Activated T-cell treated with anti-CD3 and anti-CD28 coated beads, Interleukin-2, amount 50 U/mL, for 24 hours (primary cell): ENCODE measurements around the gene C2orf68.
A peak's percentile ranks its signal among the peaks of the same experiment; 100 is the strongest.
"Not testable (repeated sequence)": the region's sequence is repeated elsewhere in the genome, so short reads cannot be mapped to it uniquely, and the experiment has no call there.

Experiments used
- DNase-seq: peaks from one replicate; pipeline ENCODE4 v3.0.0-alpha.2; 2020
- H3K27ac Mint-ChIP-seq: 2 replicates; pipeline ENCODE4 v1.8.0; 2020; ENCODE audit warnings: mild to moderate bottlenecking, mixed read lengths
- H3K27me3 Mint-ChIP-seq: 2 replicates; pipeline ENCODE4 v1.8.0; 2020; ENCODE audit warnings: mixed read lengths
- H3K36me3 Mint-ChIP-seq: 2 replicates; pipeline ENCODE4 v1.8.0; 2020; ENCODE audit warnings: low read depth, mixed read lengths
- H3K4me1 Mint-ChIP-seq: 2 replicates; pipeline ENCODE4 v1.8.0; 2020; ENCODE audit warnings: low read depth, mixed read lengths
- H3K4me3 Mint-ChIP-seq: 2 replicates; pipeline ENCODE4 v1.8.0; 2020; ENCODE audit warnings: mild to moderate bottlenecking, moderate library complexity, mixed read lengths
- H3K9me3 Mint-ChIP-seq: 2 replicates; pipeline ENCODE4 v1.8.0; 2020; ENCODE audit warnings: mixed read lengths

Gene C2orf68

GRCh38 chr2:85648619-85649018 is 36.8 kb upstream of the C2orf68 start:
- no peak overlapping the region for H3K27ac Mint-ChIP-seq
- no peaks in the 10 kb centered on the region for H3K27me3 Mint-ChIP-seq
- peaks cover 2% of the 10 kb centered on the region for H3K4me1 Mint-ChIP-seq
- DNase-seq: no peak
- H3K4me3 Mint-ChIP-seq: no peak overlapping the region
- no peaks in the 10 kb centered on the region for H3K9me3 Mint-ChIP-seq
- H3K36me3 Mint-ChIP-seq: peaks cover 92% of the 10 kb centered on the region

DNA sequence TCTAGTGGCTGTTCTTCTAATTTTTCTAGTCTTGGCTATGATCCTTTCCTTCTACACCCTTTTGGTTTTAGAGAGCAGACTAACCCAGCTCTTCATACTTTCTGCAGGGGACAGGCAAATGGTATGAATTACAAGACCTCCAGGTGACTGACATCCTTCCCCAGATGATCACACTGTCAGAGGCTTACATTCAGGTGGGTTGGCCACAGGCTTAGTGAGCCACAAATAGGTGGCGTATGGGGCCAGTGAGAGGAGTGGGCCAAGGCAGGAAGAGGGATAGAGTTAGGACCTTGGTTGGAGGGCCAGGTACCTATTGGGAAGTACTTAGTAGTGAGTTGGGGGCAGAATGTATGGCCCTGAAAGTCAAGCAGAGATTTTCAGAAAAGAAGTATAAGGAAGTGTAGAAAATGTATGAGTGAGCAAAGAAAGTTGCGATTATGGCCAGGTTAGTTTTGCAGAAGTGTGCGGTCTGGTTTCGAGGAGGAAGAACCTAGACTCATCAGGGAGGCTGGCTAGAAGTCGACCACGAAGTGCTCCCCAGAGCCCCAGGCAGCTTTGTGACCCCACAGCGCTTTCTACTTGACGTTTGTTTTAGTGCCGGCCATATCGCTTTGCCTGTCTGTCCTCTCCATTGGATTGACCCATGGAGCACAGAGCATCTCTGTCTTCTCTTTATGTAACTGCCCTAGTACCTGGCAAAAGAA is 36.1 kb upstream of the C2orf68 start:
- Mint-ChIP-seq H3K9me3 (no peaks in the 10 kb centered on the region), H3K27me3 (no peaks in the 10 kb centered on the region), H3K36me3 (peaks cover 92% of the 10 kb centered on the region), H3K4me1 (peaks cover 3% of the 10 kb centered on the region), H3K4me3 (no peak overlapping the region), H3K27ac (no peak overlapping the region)
- DNase-seq: no peak

DNA sequence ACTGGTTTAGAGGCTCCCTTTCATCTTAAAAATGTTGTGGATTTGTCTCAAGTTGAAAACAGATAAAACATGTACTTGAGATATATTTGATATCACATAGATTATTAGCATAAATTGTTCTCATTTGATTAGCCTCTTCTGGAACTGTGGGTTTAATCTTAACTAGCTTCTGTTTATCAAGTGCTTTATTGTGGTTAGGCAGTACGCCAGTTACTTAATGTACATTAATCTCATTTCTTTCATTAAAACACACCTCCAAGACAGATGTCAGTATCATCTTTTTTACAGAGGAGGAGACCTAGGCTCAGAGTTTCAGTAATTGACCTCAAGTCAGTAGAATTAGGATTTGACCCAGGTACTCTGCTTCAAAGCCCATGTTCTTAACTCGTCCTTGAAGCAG is 34.3 kb upstream of the C2orf68 start:
- Mint-ChIP-seq H3K27me3 (no peaks in the 10 kb centered on the region), H3K4me1 (peaks cover 15% of the 10 kb centered on the region), H3K4me3 (no peak overlapping the region), H3K36me3 (peaks cover 96% of the 10 kb centered on the region), H3K27ac (no peak overlapping the region), H3K9me3 (no peaks in the 10 kb centered on the region)
- DNase-seq: no peak

GRCh38 chr2:85644909-85645308 is 33.0 kb upstream of the C2orf68 start:
- H3K36me3 Mint-ChIP-seq: peaks cover 99% of the 10 kb centered on the region
- no peaks in the 10 kb centered on the region for H3K27me3 Mint-ChIP-seq
- no peak for DNase-seq
- peaks cover 15% of the 10 kb centered on the region for H3K4me1 Mint-ChIP-seq
- no peak overlapping the region for H3K4me3 Mint-ChIP-seq
- H3K27ac Mint-ChIP-seq: no peak overlapping the region
- H3K9me3 Mint-ChIP-seq: no peaks in the 10 kb centered on the region

GRCh38 chr2:85642725-85643124 is 30.9 kb upstream of the C2orf68 start:
- H3K9me3 Mint-ChIP-seq: no peaks in the 10 kb centered on the region
- H3K27ac Mint-ChIP-seq: peak overlapping the region; percentile 84
- H3K4me3 Mint-ChIP-seq: no peak overlapping the region
- peaks cover 15% of the 10 kb centered on the region for H3K4me1 Mint-ChIP-seq
- DNase-seq: no peak
- H3K27me3 Mint-ChIP-seq: no peaks in the 10 kb centered on the region
- H3K36me3 Mint-ChIP-seq: peaks cover 98% of the 10 kb centered on the region

DNA sequence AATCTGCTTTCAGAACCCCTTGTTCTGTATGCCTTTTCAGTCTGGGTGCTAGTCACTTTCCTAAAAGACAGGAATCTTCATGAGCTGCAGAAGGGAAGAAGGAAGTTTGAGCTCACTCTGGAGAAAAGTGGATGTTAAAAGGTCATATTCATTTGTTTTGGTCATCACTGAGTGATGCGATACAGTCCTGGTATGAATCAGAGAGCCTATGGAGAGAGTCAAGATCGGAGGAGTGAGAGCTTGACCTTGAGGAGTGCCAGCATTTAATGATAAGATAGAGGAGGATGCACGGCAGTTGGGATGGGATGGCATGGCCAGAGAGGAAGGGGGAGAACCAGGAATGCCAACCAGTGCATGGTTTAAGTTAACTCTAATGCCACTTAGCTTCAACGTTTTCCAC is 23.8 kb upstream of the C2orf68 start:
- H3K36me3 Mint-ChIP-seq: peaks cover 95% of the 10 kb centered on the region
- H3K9me3 Mint-ChIP-seq: no peaks in the 10 kb centered on the region
- DNase-seq: no peak
- H3K27ac Mint-ChIP-seq: peak overlapping the region; percentile 5
- no peak overlapping the region for H3K4me3 Mint-ChIP-seq
- H3K27me3 Mint-ChIP-seq: no peaks in the 10 kb centered on the region
- peaks cover 9% of the 10 kb centered on the region for H3K4me1 Mint-ChIP-seq

DNA sequence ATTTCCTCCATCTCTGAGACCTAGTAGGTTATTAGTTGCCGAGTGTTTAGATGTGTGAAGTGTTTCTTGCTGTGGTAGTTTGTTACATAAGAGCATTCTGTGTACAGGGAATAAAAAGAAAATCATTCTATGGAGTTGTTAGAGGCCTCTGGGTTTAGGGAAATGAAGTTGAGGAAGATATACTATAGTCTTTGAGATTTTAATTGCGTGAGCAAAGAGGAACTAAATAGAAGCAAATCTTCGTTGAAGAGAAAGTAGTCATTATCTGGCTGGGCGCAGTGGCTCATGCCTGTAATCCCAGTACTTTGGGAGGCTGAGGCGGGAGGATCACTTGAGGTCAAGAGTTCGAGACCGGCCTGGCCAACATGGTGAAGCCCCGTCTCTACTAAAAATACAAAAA is 23.1 kb upstream of the C2orf68 start:
- Mint-ChIP-seq H3K9me3 (no peaks in the 10 kb centered on the region), H3K4me3 (no peak overlapping the region), H3K4me1 (peaks cover 9% of the 10 kb centered on the region), H3K27ac (peak overlapping the region; percentile 48), H3K27me3 (no peaks in the 10 kb centered on the region), H3K36me3 (peaks cover 95% of the 10 kb centered on the region)
- DNase-seq: no peak

GRCh38 chr2:85631316-85631715 is 19.4 kb upstream of the C2orf68 start:
- no peaks in the 10 kb centered on the region for H3K9me3 Mint-ChIP-seq
- DNase-seq: no peak

DNA sequence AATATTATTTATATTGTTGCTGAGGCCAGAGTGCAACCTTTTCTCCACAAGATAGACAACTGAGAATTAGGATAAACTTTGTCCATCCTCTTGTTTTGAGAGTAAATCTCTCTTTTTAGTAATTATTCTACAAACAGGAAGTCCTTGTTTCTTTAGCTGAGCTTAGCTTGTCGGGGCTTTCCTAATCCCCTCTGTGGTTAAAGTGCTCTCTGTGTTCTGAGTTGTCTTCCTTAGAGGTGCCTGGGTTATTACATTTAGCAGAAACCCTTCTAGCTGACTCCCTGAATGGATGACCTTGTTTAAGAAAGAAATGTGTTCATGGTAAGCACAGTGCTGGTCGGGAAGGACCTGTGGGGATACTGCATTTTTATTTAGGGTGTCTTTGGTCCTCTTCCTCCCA is 16.8 kb upstream of the C2orf68 start:
- H3K4me3 Mint-ChIP-seq: no peak overlapping the region
- H3K4me1 Mint-ChIP-seq: peaks cover 16% of the 10 kb centered on the region

More at GRCh38 chr2:85631316-85631715, 19.4 kb upstream of the C2orf68 start:
- H3K36me3 Mint-ChIP-seq: peaks cover 96% of the 10 kb centered on the region
- peaks cover 21% of the 10 kb centered on the region for H3K4me1 Mint-ChIP-seq
- peak overlapping the region; percentile 15 for H3K27ac Mint-ChIP-seq
- H3K27me3 Mint-ChIP-seq: no peaks in the 10 kb centered on the region
- no peak overlapping the region for H3K4me3 Mint-ChIP-seq

DNA sequence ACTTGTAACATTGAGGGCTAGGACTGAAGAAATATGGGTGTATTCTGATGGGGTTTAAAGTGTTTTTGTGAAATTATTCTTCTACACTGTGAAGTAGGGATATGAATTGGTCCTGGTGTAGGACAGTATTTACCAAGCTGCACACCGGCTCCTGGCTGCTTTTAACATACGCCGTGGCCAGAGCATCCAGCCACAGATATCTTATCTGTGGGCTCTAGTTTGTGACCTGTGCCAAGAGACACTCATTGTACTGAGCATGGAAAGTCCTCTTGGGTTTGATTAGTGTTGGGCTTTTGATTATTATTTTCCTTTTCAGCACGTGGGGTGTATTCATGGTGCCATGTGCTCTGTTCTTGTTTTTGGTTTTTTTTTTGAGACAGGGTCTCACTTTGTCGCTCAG is 12.1 kb upstream of the C2orf68 start:
- no peak for DNase-seq
- Mint-ChIP-seq H3K4me1 (peaks cover 25% of the 10 kb centered on the region), H3K27me3 (no peaks in the 10 kb centered on the region), H3K4me3 (no peak overlapping the region), H3K36me3 (peaks cover 94% of the 10 kb centered on the region), H3K27ac (peak overlapping the region; percentile 13), H3K9me3 (no peaks in the 10 kb centered on the region)

More for the DNA sequence above, 16.8 kb upstream of the C2orf68 start:
- peak overlapping the region; percentile 77 for H3K27ac Mint-ChIP-seq
- H3K9me3 Mint-ChIP-seq: no peaks in the 10 kb centered on the region
- DNase-seq: no peak
- no peaks in the 10 kb centered on the region for H3K27me3 Mint-ChIP-seq
- peaks cover 98% of the 10 kb centered on the region for H3K36me3 Mint-ChIP-seq

GRCh38 chr2:85621338-85621737 is 9.5 kb upstream of the C2orf68 start:
- DNase-seq: no peak
- Mint-ChIP-seq H3K4me1 (peaks cover 27% of the 10 kb centered on the region), H3K27me3 (no peaks in the 10 kb centered on the region), H3K36me3 (peaks cover 88% of the 10 kb centered on the region), H3K4me3 (no peak overlapping the region), H3K9me3 (no peaks in the 10 kb centered on the region), H3K27ac (peak overlapping the region; percentile 40)

DNA sequence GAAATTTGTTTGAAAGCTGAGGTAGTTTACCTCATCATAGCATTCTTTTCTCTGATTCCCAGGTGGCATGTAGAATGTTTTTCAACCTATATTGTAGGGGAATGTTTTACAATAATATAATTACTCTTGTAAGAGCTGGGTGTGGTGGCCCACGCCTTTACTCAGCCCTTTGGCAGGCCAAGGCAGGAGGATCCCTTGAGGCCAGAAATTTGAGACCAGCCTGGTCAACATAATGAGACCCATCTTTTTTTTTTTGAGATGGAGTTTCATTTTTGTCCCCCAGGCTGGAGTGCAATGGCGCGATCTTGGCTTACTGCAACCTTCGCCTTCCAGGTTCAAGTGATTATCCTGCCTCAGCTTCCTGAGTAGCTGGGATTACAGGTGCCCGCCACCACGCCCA is 7.8 kb upstream of the C2orf68 start:
- Mint-ChIP-seq H3K9me3 (no peaks in the 10 kb centered on the region), H3K27me3 (no peaks in the 10 kb centered on the region), H3K4me3 (no peak overlapping the region), H3K27ac (peak overlapping the region; percentile 11), H3K4me1 (peaks cover 33% of the 10 kb centered on the region), H3K36me3 (peaks cover 74% of the 10 kb centered on the region)
- DNase-seq: no peak

- H3K36me3 Mint-ChIP-seq: peaks cover 57% of the 10 kb centered on the region
- not testable (repeated sequence) for H3K27me3 Mint-ChIP-seq, DNase-seq, H3K9me3 Mint-ChIP-seq
- H3K27ac Mint-ChIP-seq: peak overlapping the region; percentile 99
- peak overlapping the region; percentile 98 for H3K4me3 Mint-ChIP-seq
- H3K4me1 Mint-ChIP-seq: peaks cover 36% of the 10 kb centered on the region
These were observed 5.9 kb upstream of the C2orf68 start for GRCh38 chr2:85617723-85618122.

DNA sequence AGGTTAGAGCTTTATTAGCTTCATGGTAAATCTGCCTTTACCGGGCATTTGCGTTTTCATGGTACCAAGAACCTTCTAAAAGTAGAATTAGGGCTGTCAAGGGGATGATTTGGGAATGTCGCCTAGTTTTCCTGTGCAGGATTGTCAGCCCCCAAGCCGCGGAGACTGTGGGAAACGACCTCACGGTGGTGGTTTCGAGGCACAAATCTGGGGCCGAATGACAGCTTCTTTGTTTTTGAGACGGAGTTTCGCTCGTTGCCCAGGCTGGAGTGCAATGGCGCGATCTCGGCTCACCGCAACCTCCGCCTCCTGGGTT is 3.5 kb upstream of the C2orf68 start:
- Mint-ChIP-seq H3K4me3 (peak overlapping the region; percentile 98), H3K27me3 (no peaks in the 10 kb centered on the region), H3K9me3 (no peaks in the 10 kb centered on the region), H3K36me3 (peaks cover 48% of the 10 kb centered on the region), H3K4me1 (peaks cover 39% of the 10 kb centered on the region), H3K27ac (peak overlapping the region; percentile 99)
- DNase-seq: no peak

- H3K4me3 Mint-ChIP-seq, H3K27ac Mint-ChIP-seq: not testable (repeated sequence)
- H3K4me1 Mint-ChIP-seq: peaks cover 43% of the 10 kb centered on the region
These were observed 2.9 kb upstream of the C2orf68 start for GRCh38 chr2:85614757-85615156.

More at GRCh38 chr2:85614757-85615156, 2.9 kb upstream of the C2orf68 start:
- H3K27me3 Mint-ChIP-seq, H3K9me3 Mint-ChIP-seq, DNase-seq: not testable (repeated sequence)
- H3K36me3 Mint-ChIP-seq: peaks cover 47% of the 10 kb centered on the region
